ENCODE measurements around the gene ACSL5.

- TF ChIP-seq CTCF (conservative IDR thresholded peaks at IDR 0.05; ENCODE audit: low read depth, low read length) = no peak
- no peak for TF ChIP-seq POLR2A (IDR thresholded peaks at IDR 0.05; ENCODE audit: low read depth, low read length)
- TF ChIP-seq SMC3 (IDR thresholded peaks at IDR 0.05; ENCODE audit: low read depth, low read length) = no peak
- TF ChIP-seq MAFK (IDR thresholded peaks at IDR 0.05; ENCODE audit: low read depth, low read length) = no peak
- TF ChIP-seq RAD21 (IDR thresholded peaks at IDR 0.05; ENCODE audit: low read length) = no peak
- no peak for TF ChIP-seq MXI1 (IDR thresholded peaks at IDR 0.05; ENCODE audit: borderline replicate concordance, low read depth, low read length)
- TF ChIP-seq CHD1 (IDR thresholded peaks at IDR 0.05; ENCODE audit: low read depth, low read length) = no peak
- TF ChIP-seq RCOR1 (IDR thresholded peaks at IDR 0.05; ENCODE audit: insufficient replicate concordance, low read length) = no peak
- TF ChIP-seq BHLHE40 (IDR thresholded peaks at IDR 0.05; ENCODE audit: low read depth, low read length) = no peak
- TF ChIP-seq CEBPB (IDR thresholded peaks at IDR 0.05; ENCODE audit: low read depth, low read length) = no peak
These were observed 43.2 kb upstream of the ACSL5 start for GRCh38 chr10:112330607-112331160.

Measured in IMR-90 (cell line).